Activated CD4-positive, alpha-beta T cell treated with anti-CD3 and anti-CD28 coated beads, Interleukin-2, Interleukin-4, amounts not matched to agents 100 ng/mL and 50 ng/mL, durations not matched to agents 16 hours and 8 hours (primary cell): ENCODE measurements around the gene CEP170B.
A peak's percentile ranks its signal among the peaks of the same experiment; 100 is the strongest.

ENCODE experiments used
- DNase-seq: peaks from one replicate; pipeline ENCODE4 v3.0.0-alpha.2; 2020; ENCODE audit warnings: low spot score

CEP170B gene

DNA sequence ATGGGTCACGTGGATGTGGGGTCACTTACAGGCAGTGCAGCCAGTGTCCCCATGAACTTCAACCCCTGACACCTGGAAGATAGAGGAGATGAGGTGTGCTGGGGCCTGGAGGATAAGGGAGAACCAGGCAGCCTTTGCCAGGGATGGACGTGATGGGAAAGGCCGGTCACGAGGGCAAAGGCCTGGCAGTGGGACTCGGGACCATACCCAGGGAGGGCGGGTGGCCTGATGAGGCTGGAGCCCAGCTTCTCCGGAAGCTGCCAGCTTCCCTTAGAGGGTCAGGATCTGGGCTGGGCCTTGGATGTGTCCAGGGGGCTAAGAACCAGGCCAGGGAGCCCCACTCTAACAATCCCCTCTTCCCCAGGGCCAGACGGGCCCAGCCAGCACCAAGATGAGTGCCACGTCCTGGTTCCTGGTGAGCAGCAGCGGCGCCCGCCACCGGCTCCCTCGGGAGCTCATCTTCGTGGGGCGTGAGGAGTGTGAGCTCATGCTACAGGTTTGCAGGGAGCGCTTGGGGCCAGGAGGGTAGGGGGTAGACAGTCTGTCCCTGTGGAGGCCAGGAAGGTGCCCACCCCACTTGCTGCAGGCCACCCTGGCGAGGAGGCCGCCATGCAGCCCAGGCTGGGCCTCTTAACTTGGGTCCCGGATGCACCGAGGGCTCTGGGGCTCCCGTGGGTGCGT is 3.1 kb downstream of the CEP170B start:
- no peak for DNase-seq

DNA sequence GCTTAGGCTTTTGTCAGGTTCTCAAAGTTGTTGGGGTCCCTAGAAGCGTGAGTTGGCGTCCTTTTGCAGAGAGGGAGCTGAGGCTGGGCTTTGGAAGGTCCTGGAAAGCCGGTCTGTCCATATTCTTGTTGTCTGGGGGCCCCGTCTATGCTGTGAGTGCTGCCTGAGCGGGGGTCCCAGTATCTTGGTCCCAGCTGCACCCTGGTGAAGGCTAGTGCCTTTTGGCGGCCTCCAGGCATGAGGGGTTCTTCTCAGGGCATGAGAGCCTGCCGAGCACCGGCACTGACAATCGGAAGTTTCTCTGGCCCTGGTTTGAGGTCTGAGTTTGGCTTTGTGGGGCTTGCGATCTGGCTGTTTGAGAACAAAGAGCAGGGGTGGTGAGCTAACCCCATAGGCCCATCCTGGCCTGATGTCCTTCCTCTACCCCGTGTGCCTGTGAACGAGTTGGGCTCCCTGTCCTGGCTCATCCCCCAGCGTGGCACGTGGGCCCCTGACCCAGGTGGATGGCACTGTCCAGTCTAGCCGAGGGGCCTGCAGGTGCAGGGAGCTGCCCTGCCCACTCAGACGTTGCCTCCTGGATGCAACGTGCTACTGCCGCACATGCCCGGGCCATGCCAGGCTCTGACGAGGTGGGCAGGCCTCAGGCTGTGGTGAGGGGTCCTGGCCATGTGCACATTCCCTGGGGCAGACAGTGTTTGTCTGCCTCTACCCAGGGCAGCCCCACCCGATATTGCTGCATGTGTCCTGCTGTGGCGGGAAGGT is 3.9 kb downstream of the CEP170B start:
- no peak for DNase-seq

DNA sequence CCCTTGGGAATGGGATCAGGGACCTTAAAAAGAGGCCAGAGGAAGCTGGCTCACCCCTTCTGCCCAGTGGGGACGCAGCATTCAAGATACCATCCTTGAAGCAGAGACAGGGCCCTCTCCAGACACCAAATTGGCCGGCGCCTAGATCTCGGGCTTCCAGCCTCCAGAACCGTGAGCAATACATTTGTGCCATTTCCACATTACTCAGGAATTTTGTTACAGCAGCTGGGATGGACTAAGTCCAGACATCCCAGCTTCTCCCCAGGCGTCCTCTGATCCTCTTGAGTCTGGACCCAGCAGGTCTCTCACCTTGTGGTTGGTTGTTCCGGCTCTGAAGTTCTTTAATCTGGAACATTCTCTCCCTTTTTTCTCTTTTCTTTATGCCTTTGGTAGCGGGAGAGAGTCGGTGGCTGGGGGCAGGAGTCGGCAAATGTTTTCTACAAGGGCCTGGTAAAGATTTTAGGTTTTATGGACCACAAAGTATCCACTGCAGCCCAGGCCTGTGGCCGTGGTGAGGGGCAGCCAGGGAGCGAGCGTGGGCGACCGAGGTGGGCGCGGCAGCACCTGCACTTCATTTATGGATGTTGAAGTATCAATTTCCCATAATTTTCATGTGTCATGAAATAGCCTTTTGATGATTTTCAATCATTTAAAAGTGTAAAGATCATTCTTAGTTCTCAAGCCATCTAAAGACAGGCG is 4.8 kb downstream of the CEP170B start:
- no peak for DNase-seq

DNA sequence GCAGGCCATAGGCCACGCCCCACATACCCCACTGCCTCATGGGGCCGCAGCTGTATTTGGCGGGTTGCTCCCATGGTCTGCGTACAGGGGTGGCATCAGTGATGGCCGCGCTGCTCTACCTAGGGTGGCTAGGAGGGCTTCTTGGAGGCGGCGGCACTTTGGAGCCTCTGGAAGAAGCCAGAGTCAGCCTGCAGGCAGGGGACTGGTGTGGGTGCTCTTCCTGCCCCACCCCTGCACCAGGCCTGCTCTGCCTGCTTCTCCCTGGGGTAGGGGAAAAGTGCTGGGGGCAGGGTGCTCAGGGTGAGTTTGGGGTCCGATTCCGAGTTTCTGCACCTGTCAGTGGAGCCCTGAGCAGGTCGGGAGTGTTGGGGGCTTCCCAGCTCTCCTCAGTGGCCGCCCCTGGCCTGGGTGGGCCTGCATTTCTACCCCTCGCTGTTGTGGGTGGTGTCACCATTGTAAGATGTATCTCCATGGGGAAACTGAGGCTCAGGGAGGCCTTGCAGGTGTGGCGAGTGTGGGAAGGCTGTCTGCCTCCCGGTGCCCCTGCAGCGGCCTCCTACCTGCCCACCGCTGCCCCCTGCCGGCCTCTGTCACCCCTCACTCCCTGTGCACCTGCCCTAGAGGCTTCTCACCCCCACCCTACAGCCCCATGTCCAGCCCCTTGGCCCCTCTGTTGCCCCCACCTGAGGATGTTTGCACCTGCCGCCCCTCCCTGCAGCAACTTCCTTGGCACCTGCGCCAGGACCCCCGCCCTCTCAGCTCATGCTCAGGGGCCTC is 5.5 kb downstream of the CEP170B start:
- peak; percentile 27 for DNase-seq

DNA sequence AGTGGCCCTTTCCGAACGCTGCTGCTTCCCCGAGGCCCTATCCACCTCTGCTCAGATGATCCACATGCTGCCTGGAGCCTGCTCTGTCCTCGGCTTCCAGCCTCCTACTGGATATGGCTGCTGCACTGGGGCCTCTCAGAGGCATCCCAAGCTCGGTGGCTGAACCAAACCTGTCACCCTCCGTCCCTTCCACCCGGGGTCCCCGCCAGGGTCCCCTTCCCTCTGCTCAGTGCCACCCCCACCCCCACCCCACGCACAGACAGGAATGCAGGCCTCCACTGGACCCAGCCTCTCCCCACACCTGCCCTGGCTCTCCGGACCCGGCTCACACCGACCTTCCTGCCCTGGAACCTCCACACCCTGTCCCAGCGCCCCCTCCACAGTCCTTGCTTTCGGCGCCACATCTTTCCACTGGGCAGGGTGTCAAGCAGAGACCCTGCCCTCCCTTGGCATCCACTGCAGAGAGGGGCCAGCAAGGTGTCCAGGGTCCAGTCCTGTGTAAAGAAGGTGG is 6.1 kb downstream of the CEP170B start:
- no peak for DNase-seq

DNA sequence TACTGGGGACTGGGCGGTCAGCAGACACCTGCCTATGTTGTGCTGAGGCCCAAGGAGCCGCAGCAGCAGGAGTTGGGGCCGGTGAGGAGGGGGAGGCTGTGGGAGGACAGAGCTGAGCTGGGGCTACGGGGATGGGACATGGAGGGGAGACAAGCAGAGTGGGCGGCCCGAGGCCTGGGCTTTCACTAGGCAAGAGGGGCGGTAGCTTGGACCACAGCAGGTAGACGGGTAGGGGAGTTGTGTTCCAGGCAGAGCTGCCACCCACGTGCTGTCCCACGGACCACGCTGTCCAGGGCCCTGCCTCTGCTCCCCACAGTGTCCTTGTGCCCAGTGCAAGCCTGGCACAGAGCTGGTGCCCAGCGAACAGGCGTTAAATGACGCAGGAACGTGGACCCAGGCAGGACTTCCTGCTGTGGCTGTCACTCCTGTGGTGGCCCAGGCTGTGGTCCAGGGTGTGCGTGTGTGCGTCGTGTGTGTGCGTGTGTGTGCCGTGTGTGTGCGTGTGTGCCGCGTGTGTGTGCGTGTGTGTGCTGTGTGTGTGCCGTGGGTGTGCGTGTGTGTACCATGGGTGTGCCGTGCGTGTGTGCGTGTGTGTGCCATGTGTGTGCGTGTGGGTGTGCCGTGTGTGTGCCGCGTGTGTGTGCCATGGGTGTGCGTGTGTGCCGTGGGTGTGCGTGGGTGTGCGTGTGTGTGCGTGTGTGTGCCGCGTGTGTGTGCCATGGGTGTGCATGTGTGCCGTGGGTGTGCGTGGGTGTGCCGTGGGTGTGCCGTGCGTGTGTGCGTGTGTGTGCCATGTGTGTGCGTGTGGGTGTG is 6.8 kb downstream of the CEP170B start:
- no peak for DNase-seq

DNA sequence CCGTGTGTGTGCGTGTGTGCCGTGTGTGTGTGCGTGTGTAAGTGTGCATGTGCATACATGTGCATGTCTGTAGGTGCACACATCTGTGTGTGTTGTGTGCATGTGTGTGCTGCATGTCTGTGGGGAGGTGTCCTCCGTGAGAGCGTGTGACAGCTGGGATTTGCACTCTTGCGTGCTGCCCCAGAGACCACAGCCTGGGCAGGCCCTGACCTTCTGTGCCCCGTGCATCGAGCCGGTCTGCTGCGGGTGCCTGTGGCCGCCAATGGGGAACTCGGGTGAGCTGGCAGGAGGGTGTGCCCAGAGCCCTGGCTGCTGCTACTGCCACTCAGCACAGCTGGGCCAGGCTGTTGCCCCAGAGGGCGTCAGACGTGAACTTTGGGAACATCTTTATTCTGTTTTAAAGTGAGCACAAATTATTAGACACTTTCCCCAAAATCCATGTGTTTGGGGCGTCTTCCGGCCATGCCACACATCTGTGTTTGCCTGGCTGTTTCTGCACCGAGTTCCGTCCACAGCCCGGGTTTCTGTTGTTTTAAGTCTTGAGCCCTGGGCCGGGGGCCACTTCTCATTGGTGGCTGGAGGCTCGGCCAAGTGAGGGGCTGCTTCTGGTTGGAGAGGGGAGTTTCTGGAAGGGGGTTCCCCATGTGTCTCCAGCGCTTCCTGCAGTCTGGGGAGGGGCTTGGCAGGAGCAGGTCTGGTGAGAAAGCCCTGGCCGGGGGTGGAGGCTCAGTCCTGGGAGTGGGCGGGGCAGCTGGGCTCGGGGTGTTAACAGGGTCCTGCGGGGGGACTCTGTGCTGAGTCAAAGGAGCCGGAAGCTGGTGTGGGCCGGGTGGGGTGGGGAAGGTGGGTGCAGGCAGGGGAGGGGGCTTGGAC is 7.6 kb downstream of the CEP170B start:
- no peak for DNase-seq

DNA sequence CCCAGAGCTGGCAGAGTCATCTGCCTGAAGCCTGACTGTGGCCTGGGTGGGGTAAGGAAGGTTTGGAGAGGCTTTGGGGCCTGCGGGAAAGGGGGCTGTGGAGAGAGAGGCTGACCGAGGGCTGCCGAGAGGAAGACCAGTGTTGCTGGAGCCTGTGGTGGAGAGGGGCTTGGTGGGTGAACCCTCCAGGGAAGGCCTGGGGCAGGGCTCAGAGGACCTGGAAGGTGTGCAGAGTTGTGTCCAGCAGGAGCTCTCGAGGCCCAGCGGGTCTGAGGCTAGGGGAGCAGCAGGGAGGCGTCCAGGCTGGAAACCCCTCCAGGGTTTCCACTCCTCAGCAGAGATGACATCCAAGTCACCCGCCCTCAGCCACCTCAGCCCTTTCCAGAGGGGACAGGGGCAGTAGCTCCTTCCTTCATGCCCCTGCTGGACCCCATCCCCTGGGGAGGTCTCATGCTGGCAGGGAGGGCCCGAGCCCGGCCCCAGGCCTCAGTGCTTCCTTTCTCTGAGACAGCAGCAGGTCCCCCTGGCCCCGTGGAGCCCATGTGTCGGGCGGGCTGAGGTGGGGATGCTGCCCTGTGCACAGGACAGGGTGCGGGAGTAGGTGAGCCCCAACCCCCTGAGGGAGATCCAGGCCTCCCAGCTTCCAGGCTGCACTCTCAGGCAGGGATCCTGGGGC is 8.4 kb downstream of the CEP170B start:
- no peak for DNase-seq

DNA sequence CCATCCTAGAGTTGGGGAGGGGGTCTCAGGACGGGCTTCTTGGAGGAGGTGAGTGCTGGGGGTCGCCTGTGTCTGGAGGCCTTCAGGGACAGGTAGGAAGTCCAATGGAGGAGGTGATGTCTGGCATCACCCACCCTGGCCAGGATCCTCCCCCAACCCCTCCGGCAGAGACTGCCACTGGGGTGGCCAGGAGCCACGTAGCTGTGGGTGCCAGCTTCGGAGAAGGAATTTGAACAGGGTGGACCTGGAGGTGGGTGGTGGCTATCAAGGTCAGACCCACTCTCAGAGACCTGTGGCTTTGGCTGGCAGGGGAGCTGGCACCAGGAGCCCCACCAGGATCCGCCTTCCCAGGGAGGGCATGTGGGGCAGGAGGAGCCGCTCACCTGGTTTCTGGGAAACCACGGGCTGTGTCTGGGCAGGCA is 9.1 kb downstream of the CEP170B start:
- no peak for DNase-seq

DNA sequence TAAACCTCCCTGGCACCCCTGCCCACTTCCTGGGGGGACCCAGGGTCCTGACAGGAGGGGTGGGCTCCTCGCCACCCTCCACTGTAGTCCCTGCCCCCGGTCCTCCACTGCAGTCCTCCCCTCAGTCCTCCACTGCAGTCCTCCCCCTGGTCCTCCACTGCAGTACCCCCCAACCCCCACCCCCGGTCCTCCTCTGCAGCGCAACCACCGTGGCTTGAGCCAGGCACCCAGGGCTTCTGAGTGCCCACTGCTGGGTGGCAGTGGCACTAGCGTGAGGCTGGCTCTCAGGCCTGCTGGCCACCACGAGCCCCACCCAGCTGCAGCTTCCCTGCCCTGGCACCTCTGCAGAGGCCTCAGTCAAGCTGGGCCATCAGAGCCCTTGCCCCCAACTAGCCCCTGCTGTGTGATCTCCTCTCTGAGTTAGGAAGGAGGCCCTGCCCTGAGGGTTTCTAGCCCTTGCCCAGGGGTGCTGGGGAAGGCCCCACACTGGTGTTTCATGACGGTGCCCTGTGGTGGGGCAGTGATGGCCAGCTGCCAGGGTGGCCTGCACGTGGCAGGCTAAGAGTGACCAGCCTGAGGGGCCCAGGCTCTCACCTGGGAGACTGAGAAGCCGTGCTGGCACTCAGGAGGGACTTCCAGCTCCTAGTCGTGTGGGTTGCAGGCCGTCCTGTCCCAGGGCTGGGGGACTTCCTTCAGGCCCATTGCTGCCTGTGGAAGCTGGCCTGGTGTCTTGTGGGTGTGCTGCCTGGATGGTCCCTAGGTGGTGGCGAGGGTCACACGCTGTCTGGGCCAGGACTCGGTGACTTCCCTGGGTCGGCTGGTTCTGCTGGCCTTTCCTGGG is 9.7 kb downstream of the CEP170B start:
- DNase-seq, result no peak

DNA sequence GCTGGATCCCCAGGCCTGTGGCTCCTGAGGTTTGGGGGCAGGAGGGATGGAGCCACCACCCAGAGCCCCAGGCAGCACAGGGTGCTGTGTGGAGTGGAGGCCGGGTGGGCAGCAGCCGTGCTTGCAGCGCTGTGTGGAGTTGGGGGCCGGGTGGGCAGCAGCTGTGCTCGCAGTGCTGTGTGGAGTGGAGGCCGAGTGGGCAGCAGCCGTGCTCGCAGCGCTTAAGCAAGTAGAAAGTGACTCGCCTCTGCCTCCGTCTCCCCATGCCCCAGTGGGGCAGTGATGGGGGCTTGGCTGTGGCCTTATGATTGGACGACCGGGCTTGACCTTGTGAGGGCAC is 10.3 kb downstream of the CEP170B start:
- no peak for DNase-seq

DNA sequence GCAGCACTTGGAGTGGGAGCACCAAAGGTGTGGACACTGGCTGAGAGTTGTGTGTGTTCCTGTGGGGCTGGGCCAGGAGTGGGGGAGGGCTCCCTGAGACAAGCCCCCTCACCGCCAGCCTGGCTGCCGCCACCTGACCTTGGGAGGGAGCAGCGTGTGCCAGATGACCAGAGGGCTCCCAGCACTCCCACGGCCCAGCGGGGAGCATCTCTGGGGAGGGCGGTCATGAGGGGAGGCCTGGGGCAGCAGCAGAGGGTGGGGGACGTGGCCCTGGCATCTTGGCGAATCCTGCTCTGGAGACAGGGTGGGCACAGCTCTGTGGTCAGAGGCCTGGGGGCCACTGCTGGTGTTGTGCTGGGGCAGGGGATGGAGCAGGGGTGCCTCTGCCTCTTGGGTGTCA is 10.7 kb downstream of the CEP170B start:
- no peak for DNase-seq

DNA sequence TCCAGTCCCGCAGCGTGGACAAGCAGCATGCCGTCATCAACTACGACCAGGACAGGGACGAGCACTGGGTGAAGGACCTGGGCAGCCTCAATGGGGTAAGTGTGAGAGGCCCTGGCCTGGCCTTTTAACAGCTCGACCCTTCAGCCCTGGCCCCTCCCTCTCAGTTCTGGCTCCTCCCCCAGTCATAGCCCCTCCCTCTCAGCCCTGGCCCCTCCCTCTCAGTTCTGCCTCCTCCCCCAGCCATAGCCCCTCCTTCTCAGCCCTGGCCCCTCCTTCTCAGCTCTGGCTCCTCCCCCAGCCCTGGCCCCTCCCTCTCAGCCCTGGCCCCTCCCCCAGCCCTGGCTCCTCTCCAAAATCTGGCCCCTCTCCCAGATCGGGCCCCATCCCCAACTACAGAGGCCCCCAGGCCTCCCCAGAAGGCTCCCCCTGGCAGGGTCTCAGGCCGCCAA is 11.2 kb downstream of the CEP170B start:
- DNase-seq, result peak; percentile 39

DNA sequence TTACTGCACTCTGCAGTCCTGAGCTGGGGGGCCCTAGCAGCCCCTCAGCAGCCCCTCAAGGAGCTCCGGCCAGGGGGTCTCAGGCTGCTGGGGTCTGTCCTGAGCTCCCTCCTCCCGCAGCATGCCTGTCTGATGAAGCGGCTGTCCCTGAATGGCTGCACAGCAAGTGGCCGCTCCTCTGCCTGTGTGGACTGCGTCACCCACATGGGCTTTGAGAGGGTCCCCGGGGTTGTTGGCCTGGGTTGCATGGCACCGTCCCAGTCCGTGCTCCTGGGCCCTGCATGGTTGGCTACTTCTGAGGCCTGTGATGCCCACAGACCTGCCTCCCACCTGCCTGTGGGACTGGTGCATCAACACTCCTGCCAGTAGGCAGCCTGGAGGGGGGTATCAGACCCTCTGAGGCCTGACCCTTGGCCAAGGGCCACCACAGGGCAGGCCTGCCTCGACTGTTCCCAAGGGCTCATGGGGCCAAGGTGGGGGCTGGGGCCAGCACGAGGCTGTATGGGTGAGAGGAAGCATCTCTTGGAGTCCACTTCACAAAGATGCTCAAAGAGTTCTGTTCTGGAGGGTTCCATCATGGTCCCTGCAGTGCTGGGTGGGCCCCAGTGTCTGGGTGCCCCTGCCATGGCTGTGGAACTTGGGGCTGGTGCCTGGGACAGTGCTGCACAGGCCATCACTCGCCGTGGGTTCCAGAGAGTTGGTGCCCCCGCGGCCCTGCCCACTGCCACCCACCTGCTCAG is 12.2 kb downstream of the CEP170B start:
- DNase-seq, result no peak

DNA sequence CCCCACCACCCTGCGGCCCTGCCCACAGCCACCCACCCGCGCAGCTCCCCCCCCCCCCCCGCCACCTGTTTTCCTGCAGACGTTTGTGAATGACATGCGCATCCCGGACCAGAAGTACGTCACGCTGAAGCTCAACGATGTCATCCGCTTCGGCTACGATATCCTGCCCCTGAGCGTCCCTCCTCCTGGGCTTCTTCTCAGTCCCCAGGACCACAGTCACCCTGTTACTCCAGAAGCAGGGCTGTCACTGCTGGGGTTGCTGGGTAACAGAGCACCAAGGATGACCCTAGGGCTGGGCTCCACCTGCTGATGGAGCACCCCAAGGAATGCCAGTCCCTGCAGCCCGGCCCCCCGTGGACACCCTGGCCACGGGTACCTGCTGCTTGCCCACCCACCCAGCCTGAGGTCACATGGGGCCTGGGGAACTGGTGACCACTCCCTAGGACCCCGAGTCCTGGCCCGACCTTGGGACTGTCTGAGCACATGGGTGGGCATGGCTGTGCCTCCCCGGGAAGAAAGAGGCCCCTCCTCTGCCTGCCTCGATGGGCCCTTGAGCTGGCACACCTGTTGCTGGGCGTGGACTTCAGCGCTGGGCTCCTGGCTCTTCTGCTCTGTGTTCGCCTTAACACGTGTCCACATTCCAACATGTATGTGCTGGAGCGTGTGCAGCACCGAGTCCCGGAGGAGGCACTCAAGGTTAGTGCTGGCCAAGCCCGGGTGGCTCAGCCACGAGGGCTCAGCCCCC is 12.9 kb downstream of the CEP170B start:
- DNase-seq, result no peak

DNA sequence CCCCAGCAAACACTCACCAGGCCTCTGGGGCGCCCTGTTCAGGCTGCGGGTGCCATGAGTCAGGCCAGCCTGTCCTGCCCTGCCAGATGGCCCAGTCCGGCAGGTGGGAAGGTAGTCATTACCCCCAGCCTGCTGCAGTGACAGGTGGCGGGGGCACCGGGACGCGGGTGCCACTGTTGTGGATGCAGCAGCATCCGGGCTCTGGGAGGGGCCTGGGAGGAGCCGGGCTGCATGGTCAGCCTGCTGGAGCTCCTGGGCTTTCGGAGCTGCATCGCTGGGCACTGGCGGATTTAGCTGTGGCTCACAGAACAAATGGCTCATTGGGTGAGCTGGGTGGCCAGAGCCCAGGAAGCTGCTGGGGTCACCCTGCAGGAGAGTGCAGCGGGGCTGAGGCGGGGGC is 13.5 kb downstream of the CEP170B start:
- no peak for DNase-seq
